GM12892 (cell line): Measurements from ENCODE around the gene LEMD1.
"Not testable (repeated sequence)": the region's sequence is repeated elsewhere in the genome, so short reads cannot be mapped to it uniquely, and the experiment has no call there.

Experiments used
- DNase-seq: peaks from one replicate; pipeline ENCODE4 v3.0.0; 2011; ENCODE audit not compliant: insufficient read length
- FAIRE-seq: peaks from 2 replicates; lab custom pipeline; 2011; peaks lifted over from hg19 to GRCh38; lab: Jason Lieb, UNC
- POLR2A ChIP-seq: IDR thresholded peaks from 2 replicates; pipeline ENCODE4 v1.6.1; 2011; ENCODE audit warnings: low read depth, low read length, control low read depth
- POLR2AphosphoS5 ChIP-seq: IDR thresholded peaks from 2 replicates; pipeline ENCODE4 v1.6.1; 2011; ENCODE audit warnings: low read depth, low read length, control low read depth
- TAF1 ChIP-seq: IDR thresholded peaks from 2 replicates; pipeline ENCODE4 v1.6.1; 2011; ENCODE audit warnings: low read depth, mild to moderate bottlenecking, control low read depth, low read length, borderline replicate concordance

Gene LEMD1

DNA sequence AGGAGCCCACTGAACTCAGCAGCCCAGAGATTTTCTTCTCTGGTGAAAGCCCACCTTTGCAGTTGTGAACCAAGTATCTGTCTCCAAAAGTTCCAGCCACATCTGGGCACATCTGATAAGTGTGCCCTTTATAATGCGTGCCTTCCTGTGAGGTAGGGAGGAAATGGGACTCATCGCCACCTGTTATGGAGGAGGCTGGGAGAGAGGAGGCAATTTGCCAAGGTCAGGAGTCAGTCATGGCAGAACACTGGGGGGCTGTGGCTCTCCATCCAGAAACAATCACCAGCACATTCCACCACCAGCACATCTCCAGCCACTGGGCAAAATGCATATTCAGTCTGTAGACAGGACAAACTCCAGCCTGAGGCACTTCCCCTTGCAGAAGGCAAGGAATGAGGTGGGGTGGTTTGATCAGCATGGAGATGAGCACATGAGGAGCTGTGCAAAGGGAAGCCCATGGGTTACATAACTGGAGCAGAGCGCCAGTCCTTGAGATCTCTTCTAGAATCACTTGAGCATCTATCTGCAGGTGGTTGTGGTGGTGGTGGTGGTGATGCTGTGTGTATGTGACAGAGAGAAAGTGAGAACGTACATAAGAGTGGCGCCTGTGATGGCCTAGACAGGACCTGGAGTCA lies 15.0 kb upstream of the LEMD1 start:
- no peak for TF ChIP-seq POLR2A
- no peak for TF ChIP-seq TAF1
- TF ChIP-seq POLR2AphosphoS5, result no peak
- DNase-seq (no peak), FAIRE-seq (no peak)

DNA sequence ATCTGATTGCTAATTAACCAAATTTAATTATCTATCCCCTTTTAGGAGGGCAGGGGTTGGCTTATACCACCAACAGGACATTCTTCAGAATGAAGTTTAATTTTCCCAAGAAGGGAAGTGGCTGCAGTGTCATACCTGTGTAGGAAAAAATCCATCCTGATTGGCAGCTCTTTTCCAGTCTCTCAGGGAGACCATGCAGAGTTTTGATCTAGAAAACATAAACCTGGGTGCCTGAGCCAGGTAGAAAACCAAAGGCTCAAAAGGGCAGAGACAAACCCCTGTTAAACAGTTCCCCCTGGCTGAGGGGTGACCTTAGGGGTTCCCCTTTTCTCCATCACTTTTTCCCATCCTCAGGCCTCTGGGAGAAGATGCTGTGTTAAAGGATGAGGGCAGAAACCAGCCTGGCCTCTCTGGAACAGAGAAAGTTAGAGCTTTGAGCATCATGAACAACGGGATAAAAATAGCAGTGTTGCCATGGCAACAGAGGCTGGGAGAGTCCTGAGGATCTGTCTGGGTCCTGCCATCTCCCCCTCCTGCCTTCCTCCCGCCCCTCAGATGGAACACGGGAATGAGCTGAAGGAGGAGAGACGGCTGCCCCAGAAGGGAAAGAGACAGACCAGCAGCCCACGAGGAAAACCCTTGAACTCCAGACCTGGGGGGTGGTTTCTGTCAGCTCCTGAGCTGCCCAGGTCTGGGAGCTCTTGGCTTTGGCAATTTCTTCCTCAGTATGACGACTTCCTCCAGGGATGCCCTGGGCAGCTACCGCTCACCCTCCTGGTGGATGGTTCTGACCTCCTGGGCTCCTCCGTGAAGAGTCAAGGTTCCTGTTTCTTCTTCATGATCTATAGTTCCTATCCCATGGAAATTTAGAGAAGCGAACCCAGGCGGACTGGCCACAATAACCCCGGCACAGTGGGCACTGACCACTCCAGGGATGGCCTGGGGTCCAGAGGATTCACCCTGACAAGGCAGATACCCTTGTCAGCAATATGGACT lies 14.0 kb upstream of the LEMD1 start:
- DNase-seq (no peak), FAIRE-seq (no peak)
- TF ChIP-seq POLR2A (no peak), TAF1 (no peak), POLR2AphosphoS5 (no peak)

GRCh38 chr1:205434738-205435137 lies 12.9 kb upstream of the LEMD1 start:
- TF ChIP-seq POLR2AphosphoS5, result no peak
- no peak for TF ChIP-seq POLR2A
- TF ChIP-seq TAF1, result no peak
- FAIRE-seq (no peak), DNase-seq (no peak)

DNA sequence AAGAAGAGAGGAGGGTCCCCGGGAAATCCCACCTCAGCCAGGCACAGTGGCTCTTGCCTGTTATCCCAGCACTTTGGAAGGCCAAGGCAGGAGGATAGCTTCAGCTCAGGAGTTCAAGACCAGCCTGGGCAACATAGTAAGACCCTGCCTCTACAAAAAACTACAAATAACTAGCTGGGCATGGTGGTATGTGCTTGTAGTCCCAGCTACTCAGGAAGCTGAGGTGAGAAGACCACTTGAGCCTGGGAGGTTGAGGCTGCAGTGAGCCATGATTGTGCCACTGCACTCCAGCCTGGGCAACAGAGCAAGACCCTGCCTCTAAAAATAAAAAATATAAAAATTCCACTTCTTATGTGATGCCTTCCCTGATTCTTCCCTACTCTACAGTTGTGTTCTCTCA lies 10.8 kb upstream of the LEMD1 start:
- not testable (repeated sequence) for DNase-seq, FAIRE-seq

- TF ChIP-seq POLR2AphosphoS5, result no peak
- no peak for TF ChIP-seq POLR2A
- no peak for TF ChIP-seq TAF1
- FAIRE-seq (no peak), DNase-seq (no peak)
Observed at GRCh38 chr1:205432116-205432515, 10.3 kb upstream of the LEMD1 start.

DNA sequence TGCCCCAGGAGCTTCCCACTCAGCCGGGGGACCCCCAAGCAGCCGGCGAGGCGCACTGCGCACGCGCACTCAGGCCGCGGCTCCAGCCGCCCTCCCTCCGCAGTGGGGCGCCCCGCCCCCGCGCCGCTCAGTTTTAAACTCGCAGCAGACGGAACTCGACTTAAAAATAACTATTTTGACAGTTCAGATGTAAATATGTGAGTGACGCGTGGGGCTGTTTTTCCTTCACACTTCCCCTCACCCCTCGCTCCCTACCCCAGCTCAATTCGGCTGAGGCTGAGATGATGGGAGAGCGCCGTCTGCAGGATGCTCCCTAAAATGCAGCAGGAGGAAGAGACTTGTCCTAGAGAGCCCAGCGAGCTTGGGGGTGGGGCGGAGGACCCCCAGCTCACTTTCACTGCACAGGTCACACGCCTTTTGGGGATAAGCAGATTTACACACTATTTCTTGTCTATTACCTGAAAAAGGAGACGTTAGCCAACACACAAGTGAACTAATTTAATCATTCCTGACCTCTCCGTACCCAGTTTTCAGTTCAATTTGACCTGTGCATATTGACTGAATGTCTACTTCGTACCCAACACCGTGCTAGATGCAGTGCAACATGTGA lies 8.9 kb upstream of the LEMD1 start:
- TF ChIP-seq POLR2A, result no peak
- no peak for TF ChIP-seq POLR2AphosphoS5
- no peak for TF ChIP-seq TAF1
- DNase-seq, result no peak
- no peak for FAIRE-seq

DNA sequence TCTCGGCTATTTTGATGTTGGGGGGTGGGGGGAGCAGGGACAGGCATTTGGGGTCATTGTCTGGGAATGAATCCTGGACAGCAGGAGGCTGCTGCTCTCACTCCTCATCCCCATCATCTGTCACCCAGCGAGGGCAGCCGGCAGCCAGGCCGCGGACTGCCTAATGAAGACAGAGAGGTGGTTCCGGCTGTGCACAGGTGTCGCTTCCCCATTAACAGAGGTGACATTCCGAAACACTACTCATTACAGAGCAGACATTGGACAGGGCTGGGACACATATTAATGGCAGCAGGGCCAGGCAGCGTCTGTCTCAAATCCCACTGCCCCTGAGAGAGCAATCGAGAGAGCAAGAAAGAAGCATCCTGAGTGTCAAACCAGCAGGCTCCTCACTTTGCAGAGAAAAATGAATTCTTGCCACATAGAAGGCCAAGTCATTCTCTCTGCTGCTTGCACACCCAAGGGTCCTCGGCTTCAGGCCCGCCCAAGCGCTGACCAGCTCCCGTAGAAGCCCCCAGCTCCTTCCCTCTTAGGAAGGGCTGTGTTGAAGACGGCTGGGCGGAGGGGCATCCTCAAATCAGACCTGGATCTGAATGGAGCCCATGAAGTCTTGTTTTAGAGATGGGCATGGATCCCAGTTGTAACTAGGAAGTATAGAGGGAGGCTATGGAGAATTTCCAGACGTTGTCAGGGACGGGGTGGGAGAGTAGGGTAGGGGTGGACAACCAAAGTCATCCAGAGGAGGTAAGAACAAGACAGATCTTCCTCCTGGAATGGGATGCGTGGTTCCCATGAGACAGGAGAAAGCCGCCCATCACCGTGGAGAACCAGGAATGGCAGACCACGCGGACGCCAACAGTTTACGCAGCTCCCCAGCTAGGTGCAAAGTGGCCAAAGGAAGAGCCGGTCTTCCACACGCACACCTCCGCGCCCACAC lies 8.2 kb upstream of the LEMD1 start:
- FAIRE-seq (no peak), DNase-seq (no peak)
- TF ChIP-seq POLR2AphosphoS5, result no peak
- no peak for TF ChIP-seq POLR2A
- TF ChIP-seq TAF1, result no peak

DNA sequence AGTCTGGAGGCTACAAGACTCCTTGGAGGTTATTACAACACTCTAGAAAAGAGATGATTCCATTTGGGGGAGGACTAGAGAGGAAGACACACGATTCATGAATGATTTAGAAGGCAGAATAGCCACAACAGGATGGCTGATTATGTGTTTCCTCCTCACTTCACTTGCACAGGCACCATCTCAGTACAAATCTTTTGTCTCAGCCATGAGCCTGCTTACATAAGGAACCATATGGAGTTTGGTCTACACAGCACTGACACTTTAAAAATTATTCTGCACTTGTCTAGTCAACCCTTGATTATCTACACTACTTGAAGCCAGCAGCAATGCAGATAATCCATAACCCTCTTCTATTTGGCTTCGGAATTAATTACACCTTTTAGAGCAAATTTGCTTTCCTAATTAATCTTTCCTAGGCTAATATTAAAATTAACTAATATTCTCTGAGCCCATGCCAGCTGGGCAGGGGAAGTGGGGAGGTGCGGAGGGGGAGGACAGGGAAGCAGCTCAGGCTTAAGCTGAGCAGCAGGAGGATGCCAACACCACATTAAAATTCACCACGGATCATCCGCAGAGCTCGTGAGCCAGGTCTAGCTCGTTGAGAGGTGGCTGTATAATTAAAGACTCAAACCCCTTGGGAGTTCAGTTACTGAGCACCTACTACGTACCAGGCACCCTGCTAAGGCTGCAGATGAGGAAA lies 3.2 kb upstream of the LEMD1 start:
- TF ChIP-seq TAF1, result no peak
- no peak for TF ChIP-seq POLR2A
- TF ChIP-seq POLR2AphosphoS5, result no peak
- DNase-seq (no peak), FAIRE-seq (no peak)

DNA sequence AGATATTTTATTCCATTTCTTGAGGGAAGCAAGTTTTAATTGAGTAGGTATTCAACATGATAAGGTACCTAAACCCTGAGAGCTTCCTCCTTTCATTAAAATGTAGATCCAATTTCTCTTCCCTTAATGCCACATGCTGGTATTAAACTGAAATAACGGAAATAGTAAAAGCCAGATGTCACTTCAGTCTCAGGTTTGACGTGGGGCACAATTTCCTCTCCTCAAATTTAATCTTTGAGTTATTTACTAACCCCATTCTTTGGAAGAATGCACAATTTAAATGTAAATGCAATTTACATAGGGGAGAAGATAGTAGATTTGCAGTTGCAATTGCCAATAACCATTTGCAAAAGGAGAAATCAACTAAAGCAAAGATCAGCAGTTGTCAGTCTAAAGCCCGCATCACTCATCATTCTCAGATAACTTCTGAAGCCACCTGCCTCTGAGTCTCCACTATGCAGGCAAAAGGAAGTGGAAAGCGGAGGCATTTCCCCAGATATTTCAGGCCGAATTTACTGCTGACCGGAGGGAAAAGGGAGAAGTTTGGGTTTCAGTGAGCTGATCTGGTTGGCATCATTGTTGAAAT lies 2.1 kb upstream of the LEMD1 start:
- no peak for TF ChIP-seq TAF1
- TF ChIP-seq POLR2AphosphoS5, result no peak
- no peak for TF ChIP-seq POLR2A
- DNase-seq, result no peak
- no peak for FAIRE-seq

DNA sequence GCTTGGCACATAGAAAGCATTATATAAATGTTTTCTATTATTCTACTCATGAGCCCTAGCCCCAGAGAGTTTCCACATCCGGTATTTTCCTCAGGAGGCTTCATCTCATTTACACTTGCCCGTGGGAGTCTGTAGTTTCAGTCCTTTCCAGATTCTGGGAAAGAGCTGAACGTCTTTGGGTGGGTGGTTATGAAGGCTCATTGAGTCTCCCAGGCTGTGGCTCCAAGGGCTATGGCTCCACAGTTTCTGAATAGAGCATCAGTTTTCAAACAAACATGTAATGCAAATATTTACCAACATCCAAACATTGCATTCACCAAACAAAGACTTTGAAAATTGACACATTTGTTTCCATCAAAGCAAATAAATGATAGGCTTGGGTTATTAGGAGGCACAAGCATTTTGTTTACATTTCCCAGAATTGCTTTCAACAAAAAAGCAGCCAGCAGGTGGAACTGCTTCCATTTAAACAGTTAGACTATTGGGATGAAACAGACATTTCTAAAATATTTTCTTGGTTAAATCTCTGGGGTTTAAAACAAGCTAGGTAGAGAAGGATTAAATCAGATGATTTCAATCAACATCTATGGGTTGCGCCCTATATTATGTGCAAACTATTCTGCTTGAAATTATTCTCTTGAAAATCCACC lies 1.3 kb upstream of the LEMD1 start:
- DNase-seq (no peak), FAIRE-seq (no peak)
- TF ChIP-seq TAF1 (no peak), POLR2A (no peak), POLR2AphosphoS5 (no peak)
